HG02571 (cell line): ENCODE measurements around the gene CCDC85C.

Experiments used
- ATAC-seq: cut with Tn5 transposase; IDR thresholded peaks from one replicate; pipeline ENCODE4 v1.9.1; 2021; ENCODE audit warnings: mild to moderate bottlenecking, moderate library complexity; ENCODE audit not compliant: unreplicated experiment

CCDC85C gene

GRCh38 chr14:99479906-99480869, 123.8 kb downstream of the CCDC85C start, which contains the start of gene SETD3:
Gene SETD3 (minus strand): TSS chr14:99480859. CDS start chr14:99465805, 15,054 bp downstream.
- peak; percentile 1 for ATAC-seq

GRCh38 chr14:99479160-99479905, 124.7 kb downstream of the CCDC85C start:
- ATAC-seq = no peak

- no peak for ATAC-seq
Measured at GRCh38 chr14:99478128-99478527, 125.9 kb downstream of the CCDC85C start.

- no peak for ATAC-seq
Measured at GRCh38 chr14:99476864-99477263, 127.1 kb downstream of the CCDC85C start.

GRCh38 chr14:99475660-99476059, 128.3 kb downstream of the CCDC85C start:
- no peak for ATAC-seq

- ATAC-seq = no peak
Measured at GRCh38 chr14:99475179-99475578, 128.8 kb downstream of the CCDC85C start.

- ATAC-seq = no peak
Measured at GRCh38 chr14:99473458-99473857, 130.5 kb downstream of the CCDC85C start.

GRCh38 chr14:99472937-99473336, 131.1 kb downstream of the CCDC85C start:
- ATAC-seq = no peak

- ATAC-seq = no peak
Measured at GRCh38 chr14:99471731-99472130, 132.3 kb downstream of the CCDC85C start.

GRCh38 chr14:99468836-99469592, 135.0 kb downstream of the CCDC85C start:
- no peak for ATAC-seq

- no peak for ATAC-seq
Measured at GRCh38 chr14:99468081-99468480, 135.9 kb downstream of the CCDC85C start.

GRCh38 chr14:99467336-99468078, 136.5 kb downstream of the CCDC85C start:
- ATAC-seq = no peak

GRCh38 chr14:99466758-99467157, 137.2 kb downstream of the CCDC85C start:
- no peak for ATAC-seq

- ATAC-seq = no peak
Measured at GRCh38 chr14:99465288-99465687, 138.7 kb downstream of the CCDC85C start.

- no peak for ATAC-seq
Measured at GRCh38 chr14:99463974-99464373, 140.0 kb downstream of the CCDC85C start.

GRCh38 chr14:99462210-99462609, 141.8 kb downstream of the CCDC85C start:
- ATAC-seq = no peak

- no peak for ATAC-seq
Measured at GRCh38 chr14:99461411-99462085, 142.5 kb downstream of the CCDC85C start.

- no peak for ATAC-seq
Measured at GRCh38 chr14:99460793-99461192, 143.2 kb downstream of the CCDC85C start.

GRCh38 chr14:99459481-99460100, 144.4 kb downstream of the CCDC85C start:
- no peak for ATAC-seq
